ENCODE results near the gene PRR19. TPM values are rescaled to one million over a fixed set of nuclear protein-coding genes. Genes with fewer than 3 reads are reported as not detected.

Gene PRR19
- total and polyA plus RNA-seq, 2 donors (not counting 1 experiment from before 2014, with no cell fraction given): 0.39 to 0.54 TPM

- peaks cover 1 to 68% of the 10 kb centered on the region in 2 experiments for H3K36me3 ChIP-seq (replicated peaks in 1 of 2; ENCODE audit: control extremely low read depth in 1 of 2, control insufficient read depth in 1 of 2, extremely low read depth in 1 of 2, insufficient read depth in 2 of 2, low read length in 1 of 2)
Measured at GRCh38 chr19:42292963-42293362, 9.0 kb upstream of the PRR19 start.

More at GRCh38 chr19:42292963-42293362, 9.0 kb upstream of the PRR19 start:
- H2AFZ ChIP-seq (ENCODE audit: insufficient read depth, low read depth, low read length, poor library complexity, severe bottlenecking): no peak overlapping the region
- H4K20me1 ChIP-seq (ENCODE audit: control insufficient read depth, insufficient read depth, low read length, poor library complexity, severe bottlenecking): peaks cover 21% of the 10 kb centered on the region
- no peaks in the 10 kb centered on the region for H3K27me3 ChIP-seq (replicated peaks in 1 of 4; ENCODE audit: control extremely low read depth in 1 of 4, control insufficient read depth in 3 of 4, insufficient read depth in 4 of 4, low read length in 3 of 4)
- ChIA-PET POLR2A (interaction anchor here (0.7 kb wide), 1 partner anchor 24 kb away, joined by 4 read pairs; the partner anchor contains the start of gene CIC), CTCF (interaction anchor here (1.0 to 2.3 kb wide), 3 partner anchors 11 to 160 kb away, joined by 3 to 6 read pairs (median 4); partner anchors contain the start of gene POU2F2)
- Mint-ChIP-seq H3K9me3 (ENCODE audit: insufficient read depth) (no peaks in the 10 kb centered on the region), H3K27ac (peak overlapping the region; percentile 7), H3K4me3 (no peak overlapping the region), H3K4me1 (peaks cover 11% of the 10 kb centered on the region), H3K27me3 (no peaks in the 10 kb centered on the region)
- no peaks in the 10 kb centered on the region for H3K79me2 ChIP-seq (ENCODE audit: control insufficient read depth, insufficient read depth, low read length)
- H3K27ac ChIP-seq (ENCODE audit: low read length in 2 of 2): no peak overlapping the region
- WGBS (ENCODE audit: insufficient coverage): 97% methylated on average over 14 of the region's 14 CpGs
- ATAC-seq (ENCODE audit: low read depth): no peak
- no peak overlapping the region for H3K4me3 ChIP-seq (ENCODE audit: control extremely low read depth in 1 of 5, extremely low read depth in 1 of 5, insufficient read depth in 1 of 5, low read depth in 2 of 5, low read length in 4 of 5)
- peaks cover 3 to 10% of the 10 kb centered on the region in 2 donors for H3K4me1 ChIP-seq (ENCODE audit: control insufficient read depth in 2 of 2, insufficient read depth in 2 of 2, low read length in 2 of 2)
- DNase-seq: no peak
- intact Hi-C loops (cut with micrococcal nuclease): no loop called here
- H3K9ac ChIP-seq (ENCODE audit: low read length): no peak overlapping the region
- TF ChIP-seq CTCF (IDR thresholded peaks at IDR 0.05) (no peak), EZH2 (IDR thresholded peaks at IDR 0.05; ENCODE audit: borderline replicate concordance, insufficient read depth, low read depth, low read length, poor library complexity, severe bottlenecking) (no peak)
- H3K4me2 ChIP-seq (replicated peaks; ENCODE audit: low read depth, low read length, poor library complexity, severe bottlenecking): no peak overlapping the region
- H3K9me3 ChIP-seq (ENCODE audit: control extremely low read depth in 1 of 3, control insufficient read depth in 2 of 3, insufficient read depth in 1 of 3, low read length in 2 of 3): no peaks in the 10 kb centered on the region

Measured in B cell (primary cell).